Adrenal gland (tissue), 5 donors: Measurements from ENCODE around the gene TNC.

ENCODE experiments used
- POLR2A ChIP-seq, 2 donors: fragments of 450-650 bp; IDR thresholded peaks; one replicate each; pipeline ENCODE4 v1.6.1; 2017; ENCODE audit warnings: antibody characterized with exemption in 2 of 2, mild to moderate bottlenecking in 2 of 2, moderate library complexity in 1 of 2
- TF ChIP-seq, protein P1 (sequence below), 6 experiments: fragments of 450-650 bp in 4 of 6; fragments of 200-600 bp in 2 of 6; sonication (generic) in 1 of 6; IDR thresholded peaks; 1 replicate in 5 of 6; 2 replicates in 1 of 6; pipeline versions ENCODE4 v1.5.1 to v1.8.0; 2016 to 2021; ENCODE audit warnings: antibody characterized with exemption in 6 of 6, mild to moderate bottlenecking in 2 of 6, moderate library complexity in 1 of 6
- donor health status: DM: no; HTN: no; CAD: no.

DNA sequence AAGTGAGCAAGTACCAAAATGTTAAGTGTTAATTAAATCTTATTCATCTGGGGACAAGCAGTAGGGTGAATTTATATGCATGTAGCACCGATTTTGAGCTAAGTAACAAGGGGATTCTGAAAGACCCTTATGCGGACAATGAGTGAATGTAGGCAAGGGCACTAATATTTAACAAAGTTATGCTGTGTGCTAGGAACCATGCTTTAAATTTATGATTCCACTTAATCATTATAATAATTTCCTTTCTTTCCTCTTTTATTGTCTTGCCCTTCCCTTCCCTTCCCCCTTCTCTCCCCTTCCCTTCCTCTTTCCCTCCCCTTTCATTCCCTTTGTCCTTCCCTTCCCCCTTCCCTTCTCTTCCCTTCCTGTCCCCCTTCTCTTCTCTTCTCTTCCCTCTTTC is 25.7 kb upstream of the TNC start:
- TF ChIP-seq, protein P1, sequence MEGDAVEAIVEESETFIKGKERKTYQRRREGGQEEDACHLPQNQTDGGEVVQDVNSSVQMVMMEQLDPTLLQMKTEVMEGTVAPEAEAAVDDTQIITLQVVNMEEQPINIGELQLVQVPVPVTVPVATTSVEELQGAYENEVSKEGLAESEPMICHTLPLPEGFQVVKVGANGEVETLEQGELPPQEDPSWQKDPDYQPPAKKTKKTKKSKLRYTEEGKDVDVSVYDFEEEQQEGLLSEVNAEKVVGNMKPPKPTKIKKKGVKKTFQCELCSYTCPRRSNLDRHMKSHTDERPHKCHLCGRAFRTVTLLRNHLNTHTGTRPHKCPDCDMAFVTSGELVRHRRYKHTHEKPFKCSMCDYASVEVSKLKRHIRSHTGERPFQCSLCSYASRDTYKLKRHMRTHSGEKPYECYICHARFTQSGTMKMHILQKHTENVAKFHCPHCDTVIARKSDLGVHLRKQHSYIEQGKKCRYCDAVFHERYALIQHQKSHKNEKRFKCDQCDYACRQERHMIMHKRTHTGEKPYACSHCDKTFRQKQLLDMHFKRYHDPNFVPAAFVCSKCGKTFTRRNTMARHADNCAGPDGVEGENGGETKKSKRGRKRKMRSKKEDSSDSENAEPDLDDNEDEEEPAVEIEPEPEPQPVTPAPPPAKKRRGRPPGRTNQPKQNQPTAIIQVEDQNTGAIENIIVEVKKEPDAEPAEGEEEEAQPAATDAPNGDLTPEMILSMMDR (IDR thresholded peaks at IDR 0.05), result no peak
- no peak for TF ChIP-seq POLR2A (IDR thresholded peaks at IDR 0.05)
